ENCODE data around the gene MAPKAPK3.

- peak in 1 of 3 donors; percentile 41 for TF ChIP-seq POLR2A (IDR thresholded peaks at IDR 0.05)
- TF ChIP-seq, protein P1, sequence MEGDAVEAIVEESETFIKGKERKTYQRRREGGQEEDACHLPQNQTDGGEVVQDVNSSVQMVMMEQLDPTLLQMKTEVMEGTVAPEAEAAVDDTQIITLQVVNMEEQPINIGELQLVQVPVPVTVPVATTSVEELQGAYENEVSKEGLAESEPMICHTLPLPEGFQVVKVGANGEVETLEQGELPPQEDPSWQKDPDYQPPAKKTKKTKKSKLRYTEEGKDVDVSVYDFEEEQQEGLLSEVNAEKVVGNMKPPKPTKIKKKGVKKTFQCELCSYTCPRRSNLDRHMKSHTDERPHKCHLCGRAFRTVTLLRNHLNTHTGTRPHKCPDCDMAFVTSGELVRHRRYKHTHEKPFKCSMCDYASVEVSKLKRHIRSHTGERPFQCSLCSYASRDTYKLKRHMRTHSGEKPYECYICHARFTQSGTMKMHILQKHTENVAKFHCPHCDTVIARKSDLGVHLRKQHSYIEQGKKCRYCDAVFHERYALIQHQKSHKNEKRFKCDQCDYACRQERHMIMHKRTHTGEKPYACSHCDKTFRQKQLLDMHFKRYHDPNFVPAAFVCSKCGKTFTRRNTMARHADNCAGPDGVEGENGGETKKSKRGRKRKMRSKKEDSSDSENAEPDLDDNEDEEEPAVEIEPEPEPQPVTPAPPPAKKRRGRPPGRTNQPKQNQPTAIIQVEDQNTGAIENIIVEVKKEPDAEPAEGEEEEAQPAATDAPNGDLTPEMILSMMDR (IDR thresholded peaks at IDR 0.05) = no peak
Measured at GRCh38 chr3:50616770-50617095, 218 bp upstream of the MAPKAPK3 start.

Measured in body of pancreas (tissue), 4 donors.